ENCODE data around the gene PKMYT1.

PKMYT1 gene

DNA sequence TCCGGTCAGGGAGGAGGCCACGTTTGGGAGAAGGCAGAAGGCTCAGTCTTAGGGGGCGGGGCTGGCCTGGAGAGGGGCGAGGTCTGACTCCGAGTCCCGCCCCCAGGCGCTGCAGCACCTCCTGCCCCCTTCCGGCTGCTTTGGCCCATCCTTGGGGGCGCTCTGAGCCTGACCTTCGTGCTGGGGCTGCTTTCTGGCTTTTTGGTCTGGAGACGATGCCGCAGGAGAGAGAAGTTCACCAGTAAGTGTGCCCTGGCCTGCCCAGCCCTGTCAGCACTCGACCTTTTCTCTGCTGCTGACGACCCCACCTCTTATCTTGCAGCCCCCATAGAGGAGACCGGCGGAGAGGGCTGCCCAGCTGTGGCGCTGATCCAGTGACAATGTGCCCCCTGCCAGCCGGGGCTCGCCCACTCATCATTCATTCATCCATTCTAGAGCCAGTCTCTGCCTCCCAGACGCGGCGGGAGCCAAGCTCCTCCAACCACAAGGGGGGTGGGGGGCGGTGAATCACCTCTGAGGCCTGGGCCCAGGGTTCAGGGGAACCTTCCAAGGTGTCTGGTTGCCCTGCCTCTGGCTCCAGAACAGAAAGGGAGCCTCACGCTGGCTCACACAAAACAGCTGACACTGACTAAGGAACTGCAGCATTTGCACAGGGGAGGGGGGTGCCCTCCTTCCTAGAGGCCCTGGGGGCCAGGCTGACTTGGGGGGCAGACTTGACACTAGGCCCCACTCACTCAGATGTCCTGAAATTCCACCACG lies 41.4 kb upstream of the PKMYT1 start:
- peaks cover 34% of the 10 kb centered on the region for H3K27me3 Mint-ChIP-seq
- ATAC-seq (peak; percentile 42), DNase-seq (peak; percentile 72 to 76)
- peak overlapping the region; percentile 85 for H3K4me3 Mint-ChIP-seq
- no peaks in the 10 kb centered on the region for H3K9me3 Mint-ChIP-seq
- peaks cover 77% of the 10 kb centered on the region for H3K4me1 Mint-ChIP-seq
- peak overlapping the region; percentile 65 to 96 for H3K27ac Mint-ChIP-seq

GRCh38 chr16:3020604-3021448 lies 40.6 kb upstream of the PKMYT1 start:
- Mint-ChIP-seq H3K27ac (peak overlapping the region; percentile 69 to 96), H3K4me3 (peak overlapping the region; percentile 85), H3K27me3 (peaks cover 35% of the 10 kb centered on the region), H3K9me3 (no peaks in the 10 kb centered on the region), H3K4me1 (peaks cover 76% of the 10 kb centered on the region)
- peak; percentile 40 for ATAC-seq
- peak; percentile 53 to 59 for DNase-seq

- ATAC-seq (peak; percentile 29), DNase-seq (peak; percentile 68 to 70)
- Mint-ChIP-seq H3K9me3 (no peaks in the 10 kb centered on the region), H3K4me3 (peak within 1 kb of the TSS; percentile 85), H3K27me3 (peaks cover 35% of the 10 kb centered on the region), H3K27ac (peak within 1 kb of the TSS; percentile 69 to 96), H3K4me1 (peaks cover 70% of the 10 kb centered on the region)
These were observed 40.0 kb upstream of the PKMYT1 start, which contains the start of gene TNFRSF12A for GRCh38 chr16:3020247-3020603. Gene TNFRSF12A, plus strand, starts transcription at chr16:3020368. Its CDS starts 30 bp downstream, at chr16:3020398.

GRCh38 chr16:3019594-3020246 lies 39.5 kb upstream of the PKMYT1 start:
- H3K27me3 Mint-ChIP-seq = peaks cover 36% of the 10 kb centered on the region
- no peak overlapping the region for H3K27ac Mint-ChIP-seq
- H3K4me3 Mint-ChIP-seq = peak overlapping the region; percentile 85
- peaks cover 66% of the 10 kb centered on the region for H3K4me1 Mint-ChIP-seq
- no peak for ATAC-seq
- DNase-seq = no peak
- no peaks in the 10 kb centered on the region for H3K9me3 Mint-ChIP-seq

DNA sequence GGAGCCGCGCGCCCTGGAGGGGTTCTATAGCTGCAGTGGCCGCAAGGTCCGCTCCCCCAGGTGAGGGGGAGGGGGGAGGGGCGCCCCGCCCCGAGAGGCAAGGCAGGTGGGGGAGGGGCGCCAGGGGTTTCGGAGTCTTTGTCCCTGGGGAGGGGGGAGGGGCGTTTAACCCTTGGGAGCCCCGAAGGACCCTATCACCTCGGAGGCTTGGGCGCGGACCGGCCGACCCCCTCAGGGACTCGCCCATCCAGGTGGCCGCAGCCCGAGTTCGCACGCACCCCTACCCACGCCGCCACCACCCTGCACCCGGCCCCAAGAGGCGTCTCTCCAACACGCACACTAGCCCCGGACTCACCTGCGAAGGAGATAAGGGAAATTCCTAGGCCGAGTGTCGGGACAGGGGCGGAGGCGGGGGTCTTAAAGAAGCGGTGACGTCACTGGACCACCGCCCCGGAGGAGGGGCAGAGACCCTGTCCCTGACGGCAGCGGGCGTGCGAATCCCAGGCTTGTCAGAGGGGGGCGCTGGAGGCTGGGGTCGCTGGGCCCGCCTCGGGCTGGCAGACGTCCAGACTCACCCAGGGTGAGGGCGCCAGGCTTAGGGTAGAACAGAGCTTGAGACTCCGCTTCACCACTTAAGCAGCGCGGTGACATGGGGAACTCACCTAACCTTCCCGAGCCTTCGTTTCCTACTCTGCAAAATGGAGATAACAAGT lies 37.7 kb upstream of the PKMYT1 start, which contains the start of gene CLDN6:
CLDN6 (minus strand) TSS at position 390 of the 713 bp plus-strand sequence. CDS start 2,162 bp downstream, outside the sequence.
- H3K9me3 Mint-ChIP-seq = no peaks in the 10 kb centered on the region
- no peak within 1 kb of the TSS for H3K27ac Mint-ChIP-seq
- peaks cover 53% of the 10 kb centered on the region for H3K27me3 Mint-ChIP-seq
- ATAC-seq (no peak), DNase-seq (peak; percentile 46 to 60)
- H3K4me1 Mint-ChIP-seq = peaks cover 52% of the 10 kb centered on the region
- peak within 1 kb of the TSS in 1 of 2 donors; percentile 46 for H3K4me3 Mint-ChIP-seq

- Mint-ChIP-seq H3K27me3 (peaks cover 59% of the 10 kb centered on the region), H3K4me3 (no peak overlapping the region), H3K9me3 (no peaks in the 10 kb centered on the region), H3K27ac (no peak overlapping the region), H3K4me1 (peaks cover 48% of the 10 kb centered on the region)
- DNase-seq = no peak
- no peak for ATAC-seq
These were observed 37.1 kb upstream of the PKMYT1 start for GRCh38 chr16:3017344-3017743.

- H3K4me3 Mint-ChIP-seq = no peak overlapping the region
These were observed 35.7 kb upstream of the PKMYT1 start for GRCh38 chr16:3015865-3016521.

DNA sequence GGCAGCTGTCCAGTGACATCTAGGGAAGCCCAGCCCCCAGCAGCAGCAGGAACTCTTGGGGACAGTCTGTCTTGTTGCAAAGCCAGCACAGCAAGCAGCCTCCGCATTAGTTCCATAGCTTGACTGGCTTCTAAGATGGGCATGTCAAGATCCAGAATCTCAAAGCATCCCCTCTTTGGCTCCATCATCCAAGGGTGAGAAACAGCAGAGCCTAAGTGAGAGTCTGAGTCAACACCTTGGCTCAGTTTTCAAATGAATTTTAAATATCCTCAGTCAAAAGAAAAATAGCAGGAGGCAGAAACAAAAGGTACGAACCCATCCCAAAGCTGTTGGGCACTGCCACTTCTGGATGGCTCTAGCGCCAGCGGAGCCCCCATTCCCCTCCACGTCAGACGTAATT lies 34.7 kb upstream of the PKMYT1 start:
- no peak for ATAC-seq
- Mint-ChIP-seq H3K9me3 (no peaks in the 10 kb centered on the region), H3K4me1 (peaks cover 26% of the 10 kb centered on the region), H3K4me3 (no peak overlapping the region), H3K27ac (no peak overlapping the region), H3K27me3 (peaks cover 68% of the 10 kb centered on the region)
- DNase-seq = no peak

More at GRCh38 chr16:3015865-3016521, 35.7 kb upstream of the PKMYT1 start:
- Mint-ChIP-seq H3K9me3 (no peaks in the 10 kb centered on the region), H3K27ac (no peak overlapping the region), H3K4me1 (peaks cover 36% of the 10 kb centered on the region), H3K27me3 (peaks cover 72% of the 10 kb centered on the region)
- no peak for DNase-seq
- no peak for ATAC-seq

GRCh38 chr16:3013998-3014690 lies 33.9 kb upstream of the PKMYT1 start:
- ATAC-seq (no peak), DNase-seq (no peak)
- Mint-ChIP-seq H3K9me3 (no peaks in the 10 kb centered on the region), H3K4me3 (no peak overlapping the region), H3K4me1 (peaks cover 18% of the 10 kb centered on the region), H3K27ac (no peak overlapping the region), H3K27me3 (peaks cover 62% of the 10 kb centered on the region)

GRCh38 chr16:3013491-3013951 lies 33.3 kb upstream of the PKMYT1 start:
- Mint-ChIP-seq H3K4me1 (peaks cover 17% of the 10 kb centered on the region), H3K4me3 (no peak overlapping the region), H3K9me3 (no peaks in the 10 kb centered on the region), H3K27me3 (peaks cover 59% of the 10 kb centered on the region), H3K27ac (no peak overlapping the region)
- DNase-seq (no peak), ATAC-seq (no peak)

DNA sequence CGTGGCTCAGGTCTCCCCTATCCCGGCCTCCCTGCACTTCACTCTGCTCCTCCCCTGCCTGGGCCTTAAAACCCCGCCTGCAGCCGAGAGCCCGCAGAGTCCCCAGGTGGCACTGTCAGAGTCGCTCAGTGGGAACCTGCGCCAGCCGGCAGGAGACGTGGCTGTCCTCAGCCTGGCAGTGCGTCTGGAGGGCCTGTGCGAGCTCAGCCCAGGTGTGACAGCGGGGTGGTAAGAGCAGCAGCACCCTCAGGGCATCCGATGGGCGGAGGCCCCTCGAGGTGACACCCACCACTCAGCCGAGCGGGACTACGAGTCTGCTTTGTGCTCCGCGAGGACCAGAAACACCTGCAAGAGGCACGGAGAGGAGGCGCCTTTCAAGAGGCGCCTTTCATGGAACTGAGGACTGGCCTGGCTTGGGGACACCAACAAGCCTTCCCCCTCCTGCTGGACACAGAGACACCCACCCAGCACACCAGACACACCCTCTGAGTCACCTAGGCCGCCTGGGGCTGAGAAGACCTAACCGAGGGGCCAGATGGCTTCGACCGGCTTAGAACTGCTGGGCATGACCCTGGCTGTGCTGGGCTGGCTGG lies 32.7 kb upstream of the PKMYT1 start, which contains the start of gene CLDN9:
CLDN9 (plus strand) TSS at position 96 of the 593 bp plus-strand sequence; CDS start at position 536, 440 bp downstream.
- peak within 1 kb of the TSS in 1 of 2 donors; percentile 41 for H3K4me3 Mint-ChIP-seq
- H3K27me3 Mint-ChIP-seq = peaks cover 59% of the 10 kb centered on the region

DNA sequence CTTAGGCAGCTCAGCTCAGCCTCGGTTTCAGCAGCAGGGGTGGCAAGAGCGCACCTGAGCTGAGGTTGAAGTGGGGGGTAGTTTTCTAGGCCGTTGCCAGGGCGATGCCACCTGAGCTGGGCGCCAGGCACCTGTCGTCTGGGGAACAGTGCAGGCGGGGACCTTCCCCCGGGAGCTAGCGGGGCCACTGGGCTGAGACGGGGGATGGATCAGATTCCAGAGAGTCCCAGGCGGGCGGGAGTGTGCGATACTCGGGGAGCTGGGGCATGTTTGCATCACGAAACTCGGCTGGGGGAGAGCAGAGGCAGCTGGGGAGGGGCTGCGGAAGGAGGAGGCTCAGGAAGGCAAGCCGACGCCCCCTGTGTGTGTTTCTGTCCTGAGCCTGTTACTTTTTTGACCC lies 32.0 kb upstream of the PKMYT1 start:
- DNase-seq (no peak), ATAC-seq (peak; percentile 3)
- Mint-ChIP-seq H3K4me3 (peak overlapping the region in 1 of 2 donors; percentile 41), H3K9me3 (no peaks in the 10 kb centered on the region), H3K27ac (no peak overlapping the region), H3K27me3 (peaks cover 59% of the 10 kb centered on the region), H3K4me1 (peaks cover 22% of the 10 kb centered on the region)

More for the DNA sequence above, 32.7 kb upstream of the PKMYT1 start, which contains the start of gene CLDN9:
- Mint-ChIP-seq H3K9me3 (no peaks in the 10 kb centered on the region), H3K4me1 (peaks cover 17% of the 10 kb centered on the region), H3K27ac (no peak within 1 kb of the TSS)
- no peak for ATAC-seq
- no peak for DNase-seq

DNA sequence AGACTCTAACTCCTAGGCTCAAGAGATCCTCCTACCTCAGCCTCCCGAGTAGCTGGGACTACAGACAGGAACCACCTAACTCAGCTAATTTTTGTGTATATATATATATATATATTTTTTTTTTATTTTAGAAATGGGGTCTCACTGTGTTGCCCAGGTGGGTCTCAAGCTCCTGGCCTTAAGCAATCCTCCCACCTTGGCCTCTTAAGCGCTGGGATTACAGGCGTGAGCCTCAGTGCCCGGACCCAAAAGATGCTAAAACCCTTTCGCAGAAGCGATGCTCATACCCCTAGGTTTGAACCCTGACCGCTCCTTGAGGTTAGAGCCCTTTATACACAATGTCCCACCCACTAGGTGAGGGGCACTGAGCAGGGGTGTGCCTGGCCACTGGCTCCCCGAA lies 30.3 kb upstream of the PKMYT1 start:
- no peak overlapping the region for H3K4me3 Mint-ChIP-seq
- peaks cover 69% of the 10 kb centered on the region for H3K27me3 Mint-ChIP-seq
- no peaks in the 10 kb centered on the region for H3K9me3 Mint-ChIP-seq
- H3K27ac Mint-ChIP-seq = no peak overlapping the region
- ATAC-seq (no peak), DNase-seq (no peak)
- peaks cover 26% of the 10 kb centered on the region for H3K4me1 Mint-ChIP-seq
